Measurements from ENCODE around the gene ST8SIA5.

Gene ST8SIA5

GRCh38 chr18:46696268-46696667 lies 60.6 kb downstream of the ST8SIA5 start:
- no peaks in the 10 kb centered on the region for H3K79me2 ChIP-seq (ENCODE audit: insufficient read depth, low read length)
- no peaks in the 10 kb centered on the region for H3K9me3 ChIP-seq (ENCODE audit: low read length)
- H4K20me1 ChIP-seq (ENCODE audit: insufficient read depth, low read length) = no peaks in the 10 kb centered on the region
- H3K36me3 ChIP-seq (ENCODE audit: insufficient read depth, low read length) = no peaks in the 10 kb centered on the region
- TF ChIP-seq, protein P1, sequence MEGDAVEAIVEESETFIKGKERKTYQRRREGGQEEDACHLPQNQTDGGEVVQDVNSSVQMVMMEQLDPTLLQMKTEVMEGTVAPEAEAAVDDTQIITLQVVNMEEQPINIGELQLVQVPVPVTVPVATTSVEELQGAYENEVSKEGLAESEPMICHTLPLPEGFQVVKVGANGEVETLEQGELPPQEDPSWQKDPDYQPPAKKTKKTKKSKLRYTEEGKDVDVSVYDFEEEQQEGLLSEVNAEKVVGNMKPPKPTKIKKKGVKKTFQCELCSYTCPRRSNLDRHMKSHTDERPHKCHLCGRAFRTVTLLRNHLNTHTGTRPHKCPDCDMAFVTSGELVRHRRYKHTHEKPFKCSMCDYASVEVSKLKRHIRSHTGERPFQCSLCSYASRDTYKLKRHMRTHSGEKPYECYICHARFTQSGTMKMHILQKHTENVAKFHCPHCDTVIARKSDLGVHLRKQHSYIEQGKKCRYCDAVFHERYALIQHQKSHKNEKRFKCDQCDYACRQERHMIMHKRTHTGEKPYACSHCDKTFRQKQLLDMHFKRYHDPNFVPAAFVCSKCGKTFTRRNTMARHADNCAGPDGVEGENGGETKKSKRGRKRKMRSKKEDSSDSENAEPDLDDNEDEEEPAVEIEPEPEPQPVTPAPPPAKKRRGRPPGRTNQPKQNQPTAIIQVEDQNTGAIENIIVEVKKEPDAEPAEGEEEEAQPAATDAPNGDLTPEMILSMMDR (IDR thresholded peaks at IDR 0.05; ENCODE audit: low read length) = no peak
- no peak for TF ChIP-seq EZH2 (IDR thresholded peaks at IDR 0.05; ENCODE audit: borderline replicate concordance, low read length)
- H3F3A ChIP-seq (ENCODE audit: insufficient read depth, low read length) = no peaks in the 10 kb centered on the region
- no peak overlapping the region for H3K27ac ChIP-seq (ENCODE audit: low read depth, low read length, poor library complexity, severe bottlenecking)
- no peaks in the 10 kb centered on the region for H3K27me3 ChIP-seq (ENCODE audit: insufficient read depth, low read length)
- H3K4me1 ChIP-seq (ENCODE audit: insufficient read depth, low read length, severe bottlenecking) = no peaks in the 10 kb centered on the region
- no peak overlapping the region for H3K9ac ChIP-seq (ENCODE audit: low read length)
- H3K9me2 ChIP-seq (ENCODE audit: low read depth, low read length) = no peaks in the 10 kb centered on the region
- no peak overlapping the region for H3K4me2 ChIP-seq (ENCODE audit: low read length)
- H2AFZ ChIP-seq (ENCODE audit: low read length) = no peak overlapping the region
- no peak overlapping the region for H3K4me3 ChIP-seq (ENCODE audit: low read depth, low read length, poor library complexity, severe bottlenecking)

DNA sequence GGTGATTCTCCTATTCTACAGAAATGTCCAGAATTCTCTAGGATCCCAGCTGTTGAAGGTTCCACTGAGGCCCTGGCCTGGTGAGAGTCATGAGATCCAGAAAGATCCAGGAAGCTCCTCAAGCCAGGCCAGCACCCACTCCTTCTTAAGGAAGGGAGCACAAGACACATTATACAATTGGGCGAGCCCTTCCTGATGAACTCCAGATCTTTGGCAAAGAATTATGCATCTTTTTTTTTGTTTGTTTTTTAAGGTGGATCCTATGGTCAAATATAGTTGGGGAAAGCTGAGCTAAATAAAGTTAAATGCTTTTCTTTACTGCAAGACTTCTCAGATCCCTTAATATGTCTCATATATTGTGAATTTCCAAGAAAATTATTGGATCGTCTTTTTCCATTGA lies 62.9 kb downstream of the ST8SIA5 start:
- Histone ChIP-seq H3K9me3 (ENCODE audit: low read length) (no peaks in the 10 kb centered on the region), H3K27me3 (ENCODE audit: insufficient read depth, low read length) (no peaks in the 10 kb centered on the region), H3F3A (ENCODE audit: insufficient read depth, low read length) (no peaks in the 10 kb centered on the region), H3K9me2 (ENCODE audit: low read depth, low read length) (no peaks in the 10 kb centered on the region), H3K36me3 (ENCODE audit: insufficient read depth, low read length) (no peaks in the 10 kb centered on the region), H3K27ac (ENCODE audit: low read depth, low read length, poor library complexity, severe bottlenecking) (no peak overlapping the region), H2AFZ (ENCODE audit: low read length) (no peak overlapping the region), H3K4me2 (ENCODE audit: low read length) (no peak overlapping the region), H3K4me1 (ENCODE audit: insufficient read depth, low read length, severe bottlenecking) (no peaks in the 10 kb centered on the region), H4K20me1 (ENCODE audit: insufficient read depth, low read length) (no peaks in the 10 kb centered on the region), H3K9ac (ENCODE audit: low read length) (no peak overlapping the region), H3K4me3 (ENCODE audit: low read depth, low read length, poor library complexity, severe bottlenecking) (no peak overlapping the region), H3K79me2 (ENCODE audit: insufficient read depth, low read length) (no peaks in the 10 kb centered on the region)
- TF ChIP-seq EZH2 (IDR thresholded peaks at IDR 0.05; ENCODE audit: borderline replicate concordance, low read length) = no peak
- TF ChIP-seq, protein P1 (IDR thresholded peaks at IDR 0.05; ENCODE audit: low read length) = no peak

DNA sequence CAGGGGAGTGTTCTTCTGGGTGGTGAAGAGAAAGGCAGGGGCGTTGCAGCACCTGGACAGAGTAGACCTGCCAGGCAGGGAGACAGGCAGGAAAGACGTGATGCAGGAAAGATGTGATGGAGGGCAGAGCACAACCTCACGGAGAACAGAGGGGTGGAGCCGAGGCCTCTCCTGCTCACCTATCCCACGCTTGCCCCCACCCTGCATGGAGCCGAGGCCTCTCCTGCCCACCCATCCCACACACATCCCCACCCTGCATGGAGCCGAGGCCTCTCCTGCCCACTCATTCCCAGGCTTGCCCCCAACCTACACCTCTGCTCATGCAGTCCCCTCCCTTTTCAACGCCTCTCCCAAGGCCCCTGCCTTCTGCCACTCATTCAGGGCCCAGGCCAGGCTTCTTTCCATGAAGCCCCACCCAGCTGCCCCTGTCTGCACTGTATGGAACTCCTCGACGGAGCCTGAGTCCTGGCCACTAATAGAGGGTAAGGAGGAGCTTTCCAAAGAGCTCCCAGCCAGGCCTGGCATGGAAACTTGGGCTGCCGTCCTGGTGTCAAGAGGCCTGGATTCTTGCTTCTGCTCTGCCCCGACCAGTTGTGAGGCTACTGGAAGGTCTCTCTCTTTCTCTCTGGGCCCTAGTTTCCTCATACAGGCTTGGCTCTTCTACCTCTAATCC lies 67.9 kb downstream of the ST8SIA5 start:
- Histone ChIP-seq H4K20me1 (ENCODE audit: insufficient read depth, low read length) (no peaks in the 10 kb centered on the region), H3K4me2 (ENCODE audit: low read length) (no peak overlapping the region), H3K9me2 (ENCODE audit: low read depth, low read length) (no peaks in the 10 kb centered on the region), H3K4me3 (ENCODE audit: low read depth, low read length, poor library complexity, severe bottlenecking) (no peak overlapping the region), H3K9me3 (ENCODE audit: low read length) (no peaks in the 10 kb centered on the region), H3K27me3 (ENCODE audit: insufficient read depth, low read length) (no peaks in the 10 kb centered on the region), H3K9ac (ENCODE audit: low read length) (no peak overlapping the region), H3K79me2 (ENCODE audit: insufficient read depth, low read length) (no peaks in the 10 kb centered on the region), H2AFZ (ENCODE audit: low read length) (no peak overlapping the region), H3F3A (ENCODE audit: insufficient read depth, low read length) (no peaks in the 10 kb centered on the region), H3K36me3 (ENCODE audit: insufficient read depth, low read length) (no peaks in the 10 kb centered on the region), H3K27ac (ENCODE audit: low read depth, low read length, poor library complexity, severe bottlenecking) (no peak overlapping the region), H3K4me1 (ENCODE audit: insufficient read depth, low read length, severe bottlenecking) (no peaks in the 10 kb centered on the region)
- TF ChIP-seq, protein P1 (IDR thresholded peaks at IDR 0.05; ENCODE audit: low read length) = no peak

Data from OCI-LY1 (cell line).